KMS-11 (cell line): Measurements from ENCODE around the gene UNC79.

Source experiments
- H2AFZ ChIP-seq: fragments of 200-600 bp; sonication (generic); 2 replicates; pipeline ENCODE4 v1.6.1; 2016; ENCODE audit warnings: antibody characterized with exemption, mixed run types, low read depth
- H3K27ac ChIP-seq: fragments of 200-600 bp; sonication (generic); 2 replicates; pipeline ENCODE4 v1.6.1; 2016; ENCODE audit warnings: mild to moderate bottlenecking, mixed run types
- H3K27me3 ChIP-seq: fragments of 200-600 bp; sonication (generic); 2 replicates; pipeline ENCODE4 v1.6.1; 2017; ENCODE audit warnings: mild to moderate bottlenecking, low read depth, mixed run types, moderate library complexity; ENCODE audit not compliant: insufficient read depth
- H3K36me3 ChIP-seq: fragments of 200-600 bp; sonication (generic); 2 replicates; pipeline ENCODE4 v1.6.1; 2017; ENCODE audit warnings: mild to moderate bottlenecking, mixed run types; ENCODE audit not compliant: insufficient read depth
- H3K4me1 ChIP-seq: fragments of 200-600 bp; sonication (generic); 2 replicates; pipeline ENCODE4 v1.6.1; 2016; ENCODE audit warnings: mild to moderate bottlenecking, low read depth, mixed run types; ENCODE audit not compliant: poor library complexity, severe bottlenecking
- H3K4me2 ChIP-seq: fragments of 200-600 bp; sonication (generic); 2 replicates; pipeline ENCODE4 v1.7.0; 2016; ENCODE audit warnings: mild to moderate bottlenecking, mixed run types
- H3K4me3 ChIP-seq: fragments of 200-600 bp; sonication (generic); IDR thresholded peaks from 2 replicates; pipeline ENCODE4 v1.6.1; 2017; ENCODE audit warnings: low read depth, low read length, mixed read lengths; ENCODE audit not compliant: insufficient read depth
- H3K79me2 ChIP-seq: fragments of 200-600 bp; sonication (generic); 2 replicates; pipeline ENCODE4 v1.6.1; 2016; ENCODE audit warnings: low read depth, mixed run types; ENCODE audit not compliant: insufficient read depth
- H3K9ac ChIP-seq: fragments of 200-600 bp; sonication (generic); 2 replicates; pipeline ENCODE4 v1.6.1; 2016; ENCODE audit warnings: mild to moderate bottlenecking, mixed run types
- H4K20me1 ChIP-seq: fragments of 200-600 bp; sonication (generic); 2 replicates; pipeline ENCODE4 v1.6.1; 2016; ENCODE audit warnings: mild to moderate bottlenecking, mixed run types; ENCODE audit not compliant: insufficient read depth
- TF ChIP-seq, protein P1 (sequence below): fragments of 200-600 bp; sonication (generic); conservative IDR thresholded peaks from 2 replicates; pipeline ENCODE4 v1.6.1; 2017; ENCODE audit warnings: low read depth, mild to moderate bottlenecking, antibody characterized with exemption, low read length, moderate library complexity, mixed read lengths

The UNC79 gene

DNA sequence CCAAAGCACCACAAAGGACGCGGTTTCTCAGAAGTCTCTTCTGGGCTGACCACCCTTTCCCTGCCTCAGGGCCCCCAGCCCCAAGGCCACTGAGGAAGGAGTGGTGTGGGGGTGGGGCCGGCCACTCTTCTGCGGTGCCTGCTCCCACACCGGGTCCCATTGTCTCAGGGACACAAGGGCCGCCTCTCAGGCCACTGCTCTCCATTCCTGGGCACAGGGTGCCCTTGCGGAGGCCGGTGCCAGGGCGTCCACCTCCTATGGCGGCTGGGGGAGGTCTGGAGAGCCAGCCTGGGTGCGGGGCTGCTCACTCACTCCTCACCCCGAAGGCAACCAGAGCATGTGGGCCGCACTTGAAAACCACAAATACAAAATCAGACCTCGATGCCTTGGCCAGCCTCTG, 313.4 kb downstream of the UNC79 start:
- no peaks in the 10 kb centered on the region for H3K4me1 ChIP-seq
- H3K79me2 ChIP-seq: no peaks in the 10 kb centered on the region
- no peak overlapping the region for H3K9ac ChIP-seq
- H3K36me3 ChIP-seq: no peaks in the 10 kb centered on the region
- TF ChIP-seq, protein P1, sequence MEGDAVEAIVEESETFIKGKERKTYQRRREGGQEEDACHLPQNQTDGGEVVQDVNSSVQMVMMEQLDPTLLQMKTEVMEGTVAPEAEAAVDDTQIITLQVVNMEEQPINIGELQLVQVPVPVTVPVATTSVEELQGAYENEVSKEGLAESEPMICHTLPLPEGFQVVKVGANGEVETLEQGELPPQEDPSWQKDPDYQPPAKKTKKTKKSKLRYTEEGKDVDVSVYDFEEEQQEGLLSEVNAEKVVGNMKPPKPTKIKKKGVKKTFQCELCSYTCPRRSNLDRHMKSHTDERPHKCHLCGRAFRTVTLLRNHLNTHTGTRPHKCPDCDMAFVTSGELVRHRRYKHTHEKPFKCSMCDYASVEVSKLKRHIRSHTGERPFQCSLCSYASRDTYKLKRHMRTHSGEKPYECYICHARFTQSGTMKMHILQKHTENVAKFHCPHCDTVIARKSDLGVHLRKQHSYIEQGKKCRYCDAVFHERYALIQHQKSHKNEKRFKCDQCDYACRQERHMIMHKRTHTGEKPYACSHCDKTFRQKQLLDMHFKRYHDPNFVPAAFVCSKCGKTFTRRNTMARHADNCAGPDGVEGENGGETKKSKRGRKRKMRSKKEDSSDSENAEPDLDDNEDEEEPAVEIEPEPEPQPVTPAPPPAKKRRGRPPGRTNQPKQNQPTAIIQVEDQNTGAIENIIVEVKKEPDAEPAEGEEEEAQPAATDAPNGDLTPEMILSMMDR: no peak
- no peaks in the 10 kb centered on the region for H3K27me3 ChIP-seq
- H3K27ac ChIP-seq: no peak overlapping the region
- no peak overlapping the region for H2AFZ ChIP-seq
- no peaks in the 10 kb centered on the region for H4K20me1 ChIP-seq
- H3K4me2 ChIP-seq: no peak overlapping the region
- H3K4me3 ChIP-seq: no peak overlapping the region

DNA sequence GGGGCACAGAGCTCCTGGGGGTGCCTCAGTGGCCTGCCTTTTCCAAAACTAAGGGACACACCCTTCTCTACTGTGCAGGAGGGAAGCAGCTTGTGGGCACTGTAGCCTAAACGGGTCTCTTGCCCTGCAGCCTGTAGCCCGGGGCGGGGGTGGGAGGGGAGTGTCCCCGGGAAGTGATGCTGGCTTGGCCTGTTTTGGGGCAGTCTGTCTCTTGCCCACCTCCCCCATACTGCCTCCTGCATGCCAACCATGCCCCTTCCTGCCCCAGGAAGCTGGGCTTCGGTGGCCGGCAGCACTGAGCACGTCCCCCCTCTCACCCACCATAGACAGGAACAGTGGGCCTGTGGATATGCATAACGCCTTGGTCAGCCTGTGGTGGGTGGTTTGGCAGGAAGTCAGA, 314.1 kb downstream of the UNC79 start:
- H3K27me3 ChIP-seq: no peaks in the 10 kb centered on the region
- H3K79me2 ChIP-seq: no peaks in the 10 kb centered on the region
- no peak overlapping the region for H3K4me3 ChIP-seq
- H3K4me2 ChIP-seq: no peak overlapping the region
- no peaks in the 10 kb centered on the region for H3K36me3 ChIP-seq
- no peaks in the 10 kb centered on the region for H4K20me1 ChIP-seq
- no peak overlapping the region for H2AFZ ChIP-seq
- no peak overlapping the region for H3K27ac ChIP-seq
- H3K9ac ChIP-seq: no peak overlapping the region
- TF ChIP-seq, protein P1: no peak
- no peaks in the 10 kb centered on the region for H3K4me1 ChIP-seq

DNA sequence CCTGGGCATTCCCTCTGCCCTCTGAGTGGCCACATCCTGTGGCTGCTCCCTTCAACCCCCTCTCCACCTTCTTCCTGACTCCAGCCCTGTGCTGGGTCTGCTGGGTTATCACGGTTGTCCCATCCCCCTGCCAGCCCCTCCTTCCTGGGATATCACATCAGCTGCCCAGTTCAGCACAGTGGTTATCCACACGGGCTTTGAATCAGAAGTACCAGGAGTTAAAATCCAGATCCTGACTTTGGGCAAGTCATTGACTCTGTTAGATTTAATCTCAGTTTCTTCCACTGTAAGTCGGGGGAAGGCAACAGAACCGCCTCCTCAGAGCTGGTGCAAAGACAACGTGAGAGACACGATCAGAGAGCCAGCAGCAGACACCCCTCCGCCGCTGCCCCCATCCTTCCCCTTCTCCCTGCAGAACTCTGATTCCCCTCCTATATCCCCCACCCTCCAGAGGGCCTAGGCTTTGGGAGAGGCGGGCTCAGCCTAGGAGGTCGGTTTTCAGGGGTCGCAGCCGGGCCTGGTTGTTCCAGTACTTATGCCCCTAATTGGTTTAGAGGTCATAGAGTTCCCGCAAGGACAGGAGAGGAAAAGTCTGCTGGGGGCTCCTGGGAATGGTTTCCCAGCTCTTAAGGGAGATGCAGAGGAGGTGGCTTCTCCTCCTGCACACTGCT, 315.0 kb downstream of the UNC79 start:
- Histone ChIP-seq H3K79me2 (no peaks in the 10 kb centered on the region), H3K27ac (no peak overlapping the region), H3K4me3 (no peak overlapping the region), H3K27me3 (no peaks in the 10 kb centered on the region), H3K9ac (no peak overlapping the region), H3K36me3 (no peaks in the 10 kb centered on the region), H2AFZ (no peak overlapping the region), H3K4me2 (no peak overlapping the region), H4K20me1 (no peaks in the 10 kb centered on the region), H3K4me1 (no peaks in the 10 kb centered on the region)
- TF ChIP-seq, protein P1: no peak

DNA sequence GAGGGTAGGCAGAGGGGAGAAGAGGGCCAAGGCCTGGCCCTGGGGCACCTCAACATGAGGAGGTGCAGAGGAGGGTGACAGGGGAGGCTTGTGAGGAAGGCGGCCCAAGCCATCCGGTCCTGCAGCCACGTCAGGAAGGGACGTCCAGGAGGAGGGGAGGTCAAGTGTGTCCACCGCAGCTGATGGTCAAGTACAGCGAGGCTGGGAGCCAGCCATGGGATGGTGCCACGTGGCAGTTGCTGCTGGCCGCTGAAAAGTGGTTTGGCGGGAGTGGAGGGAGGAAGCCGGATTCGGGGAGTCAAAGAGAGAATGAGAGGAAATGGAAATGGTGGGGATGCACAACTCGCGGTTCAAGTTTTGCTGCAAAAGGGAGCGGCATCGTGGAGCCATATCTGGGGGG, 316.4 kb downstream of the UNC79 start:
- no peaks in the 10 kb centered on the region for H3K27me3 ChIP-seq
- no peaks in the 10 kb centered on the region for H3K79me2 ChIP-seq
- no peak overlapping the region for H3K4me2 ChIP-seq
- H3K27ac ChIP-seq: no peak overlapping the region
- TF ChIP-seq, protein P1: no peak
- H2AFZ ChIP-seq: no peak overlapping the region
- no peaks in the 10 kb centered on the region for H3K4me1 ChIP-seq
- H3K36me3 ChIP-seq: no peaks in the 10 kb centered on the region
- no peaks in the 10 kb centered on the region for H4K20me1 ChIP-seq
- no peak overlapping the region for H3K9ac ChIP-seq
- H3K4me3 ChIP-seq: no peak overlapping the region
